HG02588 (cell line): ENCODE data around the gene PPIF.

Experiments used
- ATAC-seq: cut with Tn5 transposase; IDR thresholded peaks from one replicate; pipeline ENCODE4 v1.9.1; 2021; ENCODE audit warnings: mild to moderate bottlenecking, moderate library complexity; ENCODE audit not compliant: unreplicated experiment

The PPIF gene

GRCh38 chr10:79313320-79313719 lies 33.9 kb upstream of the PPIF start:
- no peak for ATAC-seq

- ATAC-seq, result no peak
Observed at GRCh38 chr10:79313911-79314439, 33.3 kb upstream of the PPIF start.

- no peak for ATAC-seq
Observed at GRCh38 chr10:79314761-79315601, 32.3 kb upstream of the PPIF start.

- no peak for ATAC-seq
Observed at GRCh38 chr10:79315602-79315920, 31.7 kb upstream of the PPIF start.

GRCh38 chr10:79316671-79317431 lies 30.4 kb upstream of the PPIF start:
- ATAC-seq, result peak; percentile 60

GRCh38 chr10:79318369-79318768 lies 28.9 kb upstream of the PPIF start:
- no peak for ATAC-seq

GRCh38 chr10:79319115-79319771 lies 28.0 kb upstream of the PPIF start:
- ATAC-seq, result no peak

GRCh38 chr10:79320316-79320715 lies 27.0 kb upstream of the PPIF start:
- ATAC-seq, result no peak

- ATAC-seq, result no peak
Observed at GRCh38 chr10:79320820-79321493, 26.3 kb upstream of the PPIF start.

- ATAC-seq, result no peak
Observed at GRCh38 chr10:79321494-79321882, 25.8 kb upstream of the PPIF start.

GRCh38 chr10:79321951-79322350 lies 25.3 kb upstream of the PPIF start:
- ATAC-seq, result no peak

- ATAC-seq, result peak; percentile 58
Observed at GRCh38 chr10:79322616-79323543, 24.4 kb upstream of the PPIF start.

GRCh38 chr10:79323602-79324001 lies 23.7 kb upstream of the PPIF start:
- ATAC-seq, result no peak

- ATAC-seq, result no peak
Observed at GRCh38 chr10:79324032-79324695, 23.1 kb upstream of the PPIF start.

- no peak for ATAC-seq
Observed at GRCh38 chr10:79326361-79327089, 20.7 kb upstream of the PPIF start.

- peak; percentile 39 for ATAC-seq
Observed at GRCh38 chr10:79327090-79327457, 20.2 kb upstream of the PPIF start.

- ATAC-seq, result no peak
Observed at GRCh38 chr10:79328147-79328701, 19.0 kb upstream of the PPIF start.

- no peak for ATAC-seq
Observed at GRCh38 chr10:79328737-79329504, 18.3 kb upstream of the PPIF start.
